ENCODE measurements around the gene SCNN1G. TPM values are rescaled to one million over a fixed set of nuclear protein-coding genes. Genes with fewer than 3 reads are reported as not detected.

Gene SCNN1G
- total and polyA plus RNA-seq, 3 experiments from 2014 or later, result not detected

- Histone ChIP-seq H3K4me3 (ENCODE audit: low read length) (peak overlapping the region; percentile 66), H3K36me3 (ENCODE audit: insufficient read depth, low read length) (no peaks in the 10 kb centered on the region)
- CTCF ChIA-PET, result interaction anchor here (0.8 kb wide), 1 partner anchor 73 kb away, joined by 3 read pairs; no protein-coding TSS in a partner anchor
These were observed 34.4 kb upstream of the SCNN1G start for GRCh38 chr16:23148166-23148512.

GRCh38 chr16:23148513-23149266 is 33.9 kb upstream of the SCNN1G start:
- peak; percentile 44 to 73 (median 57) for DNase-seq
- ChIA-PET POLR2A (interaction anchor here (0.5 kb wide), 1 partner anchor 25 kb away, joined by 3 read pairs; no protein-coding TSS in a partner anchor), CTCF (interaction anchor here (0.8 to 1.6 kb wide), 3 partner anchors 16 to 73 kb away, joined by 3 to 6 read pairs (median 3); partner anchors contain the start of gene SCNN1G)

More at GRCh38 chr16:23148166-23148512, 34.4 kb upstream of the SCNN1G start:
- Mint-ChIP-seq H3K27me3 (peaks cover 0 to 5% of the 10 kb centered on the region in 2 donors), H3K36me3 (peaks cover 0 to 7% (median 0%) of the 10 kb centered on the region in 3 donors), H3K9me3 (no peaks in the 10 kb centered on the region), H3K4me1 (peaks cover 16 to 27% (median 21%) of the 10 kb centered on the region in 3 donors), H3K4me3 (peak overlapping the region; percentile 85 to 97 (median 93)), H3K27ac (peak overlapping the region in 7 of 8 donors; percentile 45 to 87 (median 72))
- Histone ChIP-seq H3K27me3 (ENCODE audit: insufficient read depth, low read length, poor library complexity, severe bottlenecking) (no peaks in the 10 kb centered on the region), H3K27ac (ENCODE audit: low read depth, low read length) (no peak overlapping the region), H3K4me1 (ENCODE audit: insufficient read depth, low read length) (peaks cover 9% of the 10 kb centered on the region), H3K9me3 (ENCODE audit: low read length) (no peaks in the 10 kb centered on the region)
- POLR2A ChIA-PET, result interaction anchor here (0.5 kb wide), 1 partner anchor 26 kb away, joined by 3 read pairs; no protein-coding TSS in a partner anchor
- no peak for DNase-seq

DNA sequence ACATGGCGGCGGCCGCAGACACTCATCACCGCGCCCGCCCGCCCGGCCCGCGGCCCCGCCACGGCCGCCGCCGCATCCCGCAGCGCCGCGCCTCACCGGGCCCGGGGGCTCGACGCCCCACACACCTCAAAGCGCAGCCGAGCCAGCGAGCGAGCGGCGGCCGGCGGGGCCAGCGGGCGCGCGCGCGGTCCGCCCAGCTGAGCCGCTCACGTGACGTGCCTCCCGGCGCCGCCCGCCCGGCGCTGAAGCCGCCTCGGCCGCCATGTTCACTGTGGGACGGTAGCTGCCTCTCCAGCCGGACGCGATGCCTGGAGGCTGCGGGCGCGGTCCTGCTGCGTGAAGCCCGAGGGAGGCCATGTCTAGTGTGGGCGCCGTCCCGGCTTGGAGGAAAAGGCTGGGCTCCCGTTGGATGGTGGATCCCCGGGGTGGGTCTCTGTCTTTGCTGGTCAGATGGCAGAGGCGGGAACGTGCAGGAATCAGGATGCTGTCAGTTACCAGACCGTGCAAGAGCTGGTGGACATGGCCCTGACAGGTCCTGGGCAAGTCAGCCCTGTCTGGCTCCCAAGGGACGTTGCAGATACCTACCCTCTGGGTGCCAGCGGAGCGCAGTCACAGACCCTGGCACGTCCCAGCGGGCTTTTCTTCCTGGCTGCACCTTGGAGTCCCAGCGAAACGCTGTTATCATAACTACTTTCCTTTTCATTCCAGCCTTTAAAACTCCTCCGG is 33.1 kb upstream of the SCNN1G start, which contains the start of gene USP31:
USP31 (minus strand) TSS at position 186 of the 726 bp plus-strand sequence; CDS start at position 4, 182 bp downstream.
- Mint-ChIP-seq H3K4me3 (peak within 1 kb of the TSS; percentile 90 to 97 (median 95)), H3K4me1 (peaks cover 16 to 27% (median 21%) of the 10 kb centered on the region in 3 donors), H3K36me3 (peaks cover 0 to 7% (median 0%) of the 10 kb centered on the region in 3 donors), H3K9me3 (no peaks in the 10 kb centered on the region), H3K27ac (peak within 1 kb of the TSS; percentile 27 to 94 (median 86)), H3K27me3 (peaks cover 0 to 9% of the 10 kb centered on the region in 2 donors)
- DNase-seq, result peak; percentile 83 to 91 (median 86)
- Histone ChIP-seq H3K27ac (ENCODE audit: low read depth, low read length) (no peak within 1 kb of the TSS), H3K27me3 (ENCODE audit: insufficient read depth, low read length, poor library complexity, severe bottlenecking) (no peaks in the 10 kb centered on the region), H3K4me1 (ENCODE audit: insufficient read depth, low read length) (peaks cover 9% of the 10 kb centered on the region), H3K36me3 (ENCODE audit: insufficient read depth, low read length) (no peaks in the 10 kb centered on the region), H3K4me3 (ENCODE audit: low read length) (peak within 1 kb of the TSS; percentile 98), H3K9me3 (ENCODE audit: low read length) (no peaks in the 10 kb centered on the region)
- ChIA-PET POLR2A (no interaction called here), CTCF (interaction anchor here (1.3 to 1.6 kb wide), 2 partner anchors 17 to 33 kb away, joined by 3 to 6 read pairs; partner anchors contain the start of gene SCNN1G)

More at GRCh38 chr16:23148513-23149266, 33.9 kb upstream of the SCNN1G start:
- H3K4me3 Mint-ChIP-seq, result peak overlapping the region; percentile 85 to 97 (median 93)
- peaks cover 0 to 7% (median 0%) of the 10 kb centered on the region in 3 donors for H3K36me3 Mint-ChIP-seq
- H3K4me1 Mint-ChIP-seq, result peaks cover 16 to 27% (median 21%) of the 10 kb centered on the region in 3 donors
- H3K27me3 ChIP-seq (ENCODE audit: insufficient read depth, low read length, poor library complexity, severe bottlenecking), result no peaks in the 10 kb centered on the region
- peaks cover 0 to 5% of the 10 kb centered on the region in 2 donors for H3K27me3 Mint-ChIP-seq
- peak overlapping the region; percentile 66 for H3K4me3 ChIP-seq (ENCODE audit: low read length)
- H3K27ac Mint-ChIP-seq, result peak overlapping the region in 7 of 8 donors; percentile 45 to 87 (median 72)
- no peaks in the 10 kb centered on the region for H3K36me3 ChIP-seq (ENCODE audit: insufficient read depth, low read length)
- no peak overlapping the region for H3K27ac ChIP-seq (ENCODE audit: low read depth, low read length)
- H3K9me3 Mint-ChIP-seq, result no peaks in the 10 kb centered on the region
- H3K4me1 ChIP-seq (ENCODE audit: insufficient read depth, low read length), result peaks cover 9% of the 10 kb centered on the region
- H3K9me3 ChIP-seq (ENCODE audit: low read length), result no peaks in the 10 kb centered on the region

DNA sequence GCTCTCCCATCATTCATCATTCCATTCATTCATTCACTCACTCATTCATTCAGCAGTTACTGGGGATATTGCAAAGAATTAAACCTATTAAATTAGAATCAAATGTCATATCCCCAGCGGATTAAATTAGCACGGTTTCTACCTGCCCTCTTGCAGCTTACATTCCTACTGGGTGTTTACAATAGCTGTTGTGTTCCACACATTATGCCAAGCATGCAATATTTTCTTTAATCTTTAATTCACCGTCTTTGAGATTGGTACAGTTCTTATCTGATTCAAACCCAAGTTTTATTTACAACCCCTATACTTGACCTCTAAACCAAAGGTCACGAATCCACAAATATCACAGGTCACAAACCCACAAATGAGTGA is 32.6 kb upstream of the SCNN1G start:
- no peaks in the 10 kb centered on the region for H3K36me3 ChIP-seq (ENCODE audit: insufficient read depth, low read length)
- no peak for DNase-seq
- Mint-ChIP-seq H3K27me3 (peaks cover 0 to 15% of the 10 kb centered on the region in 2 donors), H3K27ac (peak overlapping the region; percentile 27 to 94 (median 80)), H3K4me1 (peaks cover 16 to 24% (median 21%) of the 10 kb centered on the region in 3 donors), H3K9me3 (no peaks in the 10 kb centered on the region), H3K36me3 (peaks cover 0 to 7% (median 0%) of the 10 kb centered on the region in 3 donors), H3K4me3 (peak overlapping the region; percentile 89 to 95 (median 93))
- no peaks in the 10 kb centered on the region for H3K27me3 ChIP-seq (ENCODE audit: insufficient read depth, low read length, poor library complexity, severe bottlenecking)
- H3K4me3 ChIP-seq (ENCODE audit: low read length), result peak overlapping the region; percentile 98
- no peak overlapping the region for H3K27ac ChIP-seq (ENCODE audit: low read depth, low read length)
- H3K9me3 ChIP-seq (ENCODE audit: low read length), result no peaks in the 10 kb centered on the region
- CTCF ChIA-PET, result interaction anchor here (1.3 to 1.6 kb wide), 2 partner anchors 18 to 32 kb away, joined by 3 to 6 read pairs; partner anchors contain the start of gene SCNN1G
- POLR2A ChIA-PET, result no interaction called here
- peaks cover 9% of the 10 kb centered on the region for H3K4me1 ChIP-seq (ENCODE audit: insufficient read depth, low read length)

- H3K9me3 Mint-ChIP-seq, result no peaks in the 10 kb centered on the region
- peak overlapping the region in 2 of 7 donors; percentile 34 to 66 for H3K4me3 Mint-ChIP-seq
- no peak overlapping the region for H3K27ac Mint-ChIP-seq
- H3K9me3 ChIP-seq (ENCODE audit: low read length), result no peaks in the 10 kb centered on the region
- H3K27ac ChIP-seq (ENCODE audit: low read depth, low read length), result no peak overlapping the region
- peaks cover 9 to 28% of the 10 kb centered on the region in 2 donors for H3K27me3 Mint-ChIP-seq
- no peaks in the 10 kb centered on the region for H3K36me3 ChIP-seq (ENCODE audit: insufficient read depth, low read length)
- CTCF ChIA-PET, result no interaction called here
- peaks cover 3 to 7% (median 3%) of the 10 kb centered on the region in 3 donors for H3K36me3 Mint-ChIP-seq
- peaks cover 9% of the 10 kb centered on the region for H3K4me1 ChIP-seq (ENCODE audit: insufficient read depth, low read length)
- H3K4me1 Mint-ChIP-seq, result peaks cover 18 to 23% (median 22%) of the 10 kb centered on the region in 3 donors
- H3K4me3 ChIP-seq (ENCODE audit: low read length), result no peak overlapping the region
- H3K27me3 ChIP-seq (ENCODE audit: insufficient read depth, low read length, poor library complexity, severe bottlenecking), result peaks cover 4% of the 10 kb centered on the region
- no peak for DNase-seq
- POLR2A ChIA-PET, result no interaction called here
These were observed 30.0 kb upstream of the SCNN1G start for GRCh38 chr16:23152386-23153178.

DNA sequence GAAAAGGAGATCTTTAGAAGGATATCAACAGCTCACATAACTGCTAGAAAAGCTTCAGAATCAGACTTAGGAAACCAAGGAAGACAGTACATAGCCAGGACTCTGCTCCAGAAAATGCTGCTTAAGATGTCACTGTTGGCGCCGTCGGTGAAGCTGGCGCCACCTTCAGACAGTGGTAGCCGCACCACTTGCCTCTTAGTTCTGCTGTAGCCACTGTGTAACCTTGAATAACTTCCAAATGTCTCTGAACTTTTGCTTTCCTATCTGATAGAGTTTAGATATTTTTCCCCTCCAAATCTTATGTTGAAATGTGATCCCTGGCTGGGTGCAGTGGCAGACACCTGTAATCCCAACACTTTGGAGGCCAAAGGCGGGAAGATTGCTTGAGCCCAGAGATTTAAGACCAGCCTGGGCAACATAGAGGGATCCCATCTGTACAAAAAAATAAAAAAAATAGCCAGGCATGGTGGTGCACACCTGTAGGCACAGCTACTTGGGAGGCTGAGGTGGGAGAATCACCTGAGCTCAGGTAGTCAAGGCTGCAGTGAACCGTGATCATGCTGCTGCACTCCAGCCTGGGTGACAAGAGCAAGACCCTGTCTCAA is 27.0 kb upstream of the SCNN1G start:
- ChIA-PET CTCF (no interaction called here), POLR2A (no interaction called here)
- no peak for DNase-seq

DNA sequence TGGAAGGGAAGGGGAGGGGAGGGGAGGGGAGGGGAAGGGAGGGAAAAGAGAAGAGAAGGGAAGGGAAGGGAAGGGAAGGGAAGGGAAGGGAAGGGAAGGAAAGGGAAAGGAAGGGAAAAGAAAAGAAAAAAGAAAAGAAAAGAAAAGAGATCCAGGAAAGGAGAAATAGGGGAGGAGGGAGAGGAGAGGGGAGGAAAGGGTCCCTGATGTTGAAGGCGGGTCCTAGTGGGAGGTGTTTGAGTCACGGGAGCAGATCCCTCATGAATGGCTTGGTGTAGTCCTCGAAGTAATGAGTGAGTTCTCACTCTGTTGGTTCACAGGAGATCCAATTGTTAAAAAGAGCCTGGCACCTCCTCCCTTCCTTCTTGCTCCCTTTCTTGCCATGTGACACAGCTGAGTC is 26.4 kb upstream of the SCNN1G start:
- no peak for DNase-seq
- no peaks in the 10 kb centered on the region for H3K9me3 Mint-ChIP-seq
- Histone ChIP-seq H3K9me3 (ENCODE audit: low read length) (no peaks in the 10 kb centered on the region), H3K4me1 (ENCODE audit: insufficient read depth, low read length) (no peaks in the 10 kb centered on the region), H3K27ac (ENCODE audit: low read depth, low read length) (no peak overlapping the region), H3K4me3 (ENCODE audit: low read length) (no peak overlapping the region), H3K27me3 (ENCODE audit: insufficient read depth, low read length, poor library complexity, severe bottlenecking) (peaks cover 4% of the 10 kb centered on the region), H3K36me3 (ENCODE audit: insufficient read depth, low read length) (no peaks in the 10 kb centered on the region)
- ChIA-PET POLR2A (no interaction called here), CTCF (no interaction called here)
- H3K4me3 Mint-ChIP-seq, result no peak overlapping the region
- H3K4me1 Mint-ChIP-seq, result peaks cover 5 to 6% (median 5%) of the 10 kb centered on the region in 3 donors
- peaks cover 0 to 3% (median 3%) of the 10 kb centered on the region in 3 donors for H3K36me3 Mint-ChIP-seq
- peaks cover 9 to 48% of the 10 kb centered on the region in 2 donors for H3K27me3 Mint-ChIP-seq
- no peak overlapping the region for H3K27ac Mint-ChIP-seq

More for the DNA sequence above, 27.0 kb upstream of the SCNN1G start:
- Histone ChIP-seq H3K9me3 (ENCODE audit: low read length) (no peaks in the 10 kb centered on the region), H3K27ac (ENCODE audit: low read depth, low read length) (no peak overlapping the region), H3K36me3 (ENCODE audit: insufficient read depth, low read length) (no peaks in the 10 kb centered on the region), H3K4me1 (ENCODE audit: insufficient read depth, low read length) (no peaks in the 10 kb centered on the region), H3K4me3 (ENCODE audit: low read length) (no peak overlapping the region), H3K27me3 (ENCODE audit: insufficient read depth, low read length, poor library complexity, severe bottlenecking) (peaks cover 4% of the 10 kb centered on the region)
- no peak overlapping the region for H3K4me3 Mint-ChIP-seq
- H3K27me3 Mint-ChIP-seq, result peaks cover 9 to 46% of the 10 kb centered on the region in 2 donors
- H3K36me3 Mint-ChIP-seq, result peaks cover 0 to 3% (median 3%) of the 10 kb centered on the region in 3 donors
- no peaks in the 10 kb centered on the region for H3K9me3 Mint-ChIP-seq
- H3K4me1 Mint-ChIP-seq, result peaks cover 5 to 6% (median 5%) of the 10 kb centered on the region in 3 donors
- H3K27ac Mint-ChIP-seq, result no peak overlapping the region
